Tibial nerve (tissue), 4 donors: ENCODE data around the gene BRMS1.
"Not testable (repeated sequence)": the region's sequence is repeated elsewhere in the genome, so short reads cannot be mapped to it uniquely, and the experiment has no call there.

Source experiments
- CTCF ChIP-seq, 5 experiments: fragments of 200-600 bp in 3 of 5; fragments of 450-650 bp in 2 of 5; sonication (generic) in 3 of 5; IDR thresholded peaks; one replicate each; pipeline ENCODE4 v1.5.1; 2016 to 2019; ENCODE audit warnings: antibody characterized with exemption in 5 of 5, mild to moderate bottlenecking in 3 of 5, moderate library complexity in 2 of 5
- EP300 ChIP-seq, 2 donors: sonication (generic); formaldehyde crosslinking; IDR thresholded peaks; one replicate each; pipeline ENCODE4 v1.6.1; 2017; ENCODE audit warnings: antibody characterized with exemption in 2 of 2, mild to moderate bottlenecking in 1 of 2

- not testable (repeated sequence) for TF ChIP-seq EP300, CTCF (IDR thresholded peaks at IDR 0.05)
Observed at GRCh38 chr11:66384316-66384715, 39.4 kb upstream of the BRMS1 start.
